NCI-H128 (cell line): ENCODE data around the gene MRPS24.

Experiments
- DNase-seq: peaks from one replicate; lab custom pipeline; 2025; ENCODE audit not compliant: unreplicated experiment; lab: John Stamatoyannopoulos, UW

The MRPS24 gene

DNA sequence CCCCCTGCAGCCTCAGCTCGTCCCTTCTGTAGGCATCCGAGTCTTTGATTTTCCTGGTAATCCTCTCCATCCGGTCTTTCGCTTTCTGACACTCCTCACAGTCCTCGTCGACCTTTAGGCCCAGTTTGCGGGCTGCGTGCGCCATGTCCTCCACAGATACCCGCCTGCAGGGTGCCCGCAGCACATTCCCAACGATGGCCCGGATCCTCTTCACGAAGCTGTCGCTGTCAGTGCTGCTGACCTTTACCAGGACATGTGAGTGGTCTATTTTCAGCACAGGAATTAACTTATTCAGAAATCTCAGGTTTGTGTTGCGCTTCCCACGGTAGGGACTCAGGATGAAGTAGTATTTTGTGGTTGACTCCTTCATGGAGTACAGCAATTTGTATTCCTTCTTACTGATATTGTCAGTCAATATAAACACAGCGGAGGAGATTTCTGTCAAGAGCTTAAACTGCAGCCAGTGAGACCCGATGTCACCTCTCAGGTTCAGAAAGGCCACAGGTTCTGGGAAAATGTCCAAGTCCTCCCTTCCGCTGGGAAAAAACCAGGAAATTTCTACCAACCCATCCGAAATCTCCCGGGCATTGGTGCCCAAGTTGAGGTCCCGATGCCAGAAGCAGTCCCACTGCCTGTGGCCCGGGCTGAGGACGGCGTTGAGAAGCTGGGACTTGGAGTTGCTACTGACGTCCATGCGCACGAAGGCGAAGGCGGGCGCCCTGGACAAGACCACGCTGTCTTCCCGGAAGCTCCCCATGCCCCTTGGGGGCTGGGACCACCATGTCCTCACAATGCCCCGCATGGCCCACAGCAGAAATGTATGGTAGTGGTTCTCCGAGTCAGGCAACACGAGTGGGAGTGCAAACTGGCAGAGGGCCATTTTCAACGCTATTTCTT lies 8.9 kb upstream of the MRPS24 start:
- DNase-seq, result no peak

DNA sequence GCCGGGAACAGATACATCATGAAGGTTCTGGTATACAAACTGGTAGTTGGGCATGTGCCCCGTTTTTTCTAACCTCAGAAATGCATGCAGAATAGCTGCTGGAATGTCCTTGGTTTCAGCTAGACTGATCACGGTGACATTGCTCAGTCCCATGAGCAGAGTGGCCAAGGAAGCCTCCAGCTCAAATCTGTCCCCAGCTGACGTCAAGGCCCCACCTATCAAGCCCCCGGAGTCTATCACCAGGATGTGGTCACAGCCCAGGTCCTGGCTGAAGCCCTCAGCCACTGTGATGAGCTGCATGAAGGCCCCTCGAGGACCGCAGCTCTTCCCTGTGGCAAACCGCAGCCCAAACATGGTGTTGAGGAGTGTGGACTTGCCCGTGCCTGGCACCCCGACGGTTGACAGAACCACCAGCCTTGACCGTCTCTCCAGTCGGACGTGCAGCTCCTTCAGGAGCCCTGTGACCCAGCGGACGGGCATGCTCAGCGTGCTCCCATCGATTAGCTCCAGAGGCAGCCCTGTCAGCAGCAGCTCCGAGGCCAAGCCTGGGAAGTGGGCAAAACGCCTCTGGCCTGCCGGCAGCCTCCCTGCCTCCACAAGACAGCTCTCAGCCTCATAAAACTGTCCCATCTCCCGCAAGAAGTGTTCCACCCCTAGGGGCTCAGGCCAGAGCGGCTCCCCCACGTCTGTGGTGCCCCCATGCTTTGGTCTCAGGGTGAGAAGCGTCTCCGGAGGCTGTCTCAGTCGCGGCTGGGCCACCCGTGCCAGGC lies 7.8 kb upstream of the MRPS24 start:
- DNase-seq, result no peak

DNA sequence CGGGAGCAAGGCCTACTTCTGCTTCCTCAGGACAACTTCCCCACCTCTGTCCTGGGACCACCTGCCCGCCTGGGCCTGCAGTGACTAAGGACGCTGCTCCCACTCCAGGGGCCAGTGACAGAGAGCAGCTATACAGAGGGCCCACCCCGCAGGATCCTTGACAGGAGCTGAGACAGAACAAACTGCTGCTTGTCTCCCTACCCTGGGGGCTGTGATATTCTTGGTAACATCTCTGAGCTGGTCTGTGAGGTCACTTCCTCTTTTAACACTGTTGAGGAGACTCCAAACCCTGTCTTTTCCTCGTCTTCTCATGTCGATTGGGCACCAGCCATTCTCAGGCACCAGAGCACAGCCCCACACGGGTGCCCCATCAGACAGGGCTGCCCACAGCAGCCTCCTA lies 6.9 kb upstream of the MRPS24 start:
- DNase-seq, result no peak

- DNase-seq, result no peak
These were observed 4.0 kb upstream of the MRPS24 start for GRCh38 chr7:43873300-43873699.

DNA sequence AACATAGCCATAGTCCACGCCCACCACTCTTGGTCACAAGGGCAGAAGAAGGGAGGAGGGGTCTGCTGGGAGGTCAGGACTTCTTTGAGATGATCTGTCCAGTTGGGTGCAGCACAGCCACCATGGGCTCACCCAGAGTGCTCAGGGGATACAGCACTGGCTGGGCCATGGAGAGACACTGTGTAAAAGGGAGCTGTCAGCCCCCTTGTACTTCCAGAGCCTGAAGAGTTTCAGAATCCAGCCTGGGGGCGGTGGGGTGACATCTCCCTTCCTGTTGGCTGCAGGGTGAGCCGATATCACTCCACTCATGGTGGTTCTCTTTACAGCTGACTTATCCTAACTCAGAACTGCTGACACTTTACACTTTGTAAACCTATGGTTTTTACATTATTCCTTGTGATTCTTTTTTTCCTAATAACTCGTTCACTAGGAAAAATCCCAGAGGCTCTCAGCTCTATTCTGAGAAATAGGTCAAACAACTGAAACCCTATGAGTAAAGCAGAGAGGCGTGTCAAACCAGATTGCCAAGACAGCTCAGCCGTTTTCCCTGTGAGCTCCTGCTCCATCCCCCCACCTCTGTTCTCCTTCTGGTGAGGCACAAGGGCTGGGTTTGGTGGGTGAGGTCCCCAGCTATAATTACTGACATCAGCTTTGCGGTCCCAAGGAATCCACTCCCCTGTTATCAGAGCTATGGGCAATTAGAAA lies 3.2 kb upstream of the MRPS24 start:
- no peak for DNase-seq

DNA sequence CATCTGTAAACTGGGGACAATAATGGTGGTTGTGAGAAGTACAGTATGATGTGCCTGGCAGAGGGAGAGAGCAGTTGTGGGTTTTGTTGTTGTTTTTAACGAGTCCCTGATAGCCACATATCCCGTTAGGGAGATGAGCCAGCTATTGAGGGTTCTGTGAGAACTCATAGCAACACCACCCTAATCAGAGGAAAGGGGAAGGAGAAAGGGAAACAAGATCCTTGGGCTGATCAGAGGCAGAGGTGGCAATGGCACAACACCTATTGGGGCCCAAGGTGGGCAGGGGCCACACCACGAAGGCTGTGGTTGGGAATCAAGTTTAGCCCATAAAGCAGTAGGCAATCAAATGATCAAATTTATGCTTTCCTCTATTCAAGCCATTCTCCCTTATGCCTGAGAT lies 1.7 kb upstream of the MRPS24 start:
- no peak for DNase-seq

DNA sequence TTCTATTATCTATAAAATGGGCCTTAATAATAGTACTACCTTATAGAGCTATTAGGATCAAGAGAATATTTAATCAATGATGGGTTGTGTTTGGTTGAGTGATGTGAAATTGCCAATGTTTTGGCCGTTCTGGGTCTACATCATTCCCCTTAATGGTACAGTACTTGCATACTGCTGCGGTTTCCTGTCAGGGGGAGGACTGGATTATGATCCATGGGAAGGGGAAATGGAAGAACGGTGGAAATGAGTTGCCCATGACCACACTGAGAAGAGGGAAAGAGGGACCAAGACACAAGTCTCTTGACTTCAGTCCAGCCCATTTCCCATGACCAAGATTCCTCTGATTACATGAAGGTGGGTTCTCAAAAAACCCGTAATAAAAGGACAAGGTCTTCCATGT lies 999 bp upstream of the MRPS24 start:
- DNase-seq, result no peak

DNA sequence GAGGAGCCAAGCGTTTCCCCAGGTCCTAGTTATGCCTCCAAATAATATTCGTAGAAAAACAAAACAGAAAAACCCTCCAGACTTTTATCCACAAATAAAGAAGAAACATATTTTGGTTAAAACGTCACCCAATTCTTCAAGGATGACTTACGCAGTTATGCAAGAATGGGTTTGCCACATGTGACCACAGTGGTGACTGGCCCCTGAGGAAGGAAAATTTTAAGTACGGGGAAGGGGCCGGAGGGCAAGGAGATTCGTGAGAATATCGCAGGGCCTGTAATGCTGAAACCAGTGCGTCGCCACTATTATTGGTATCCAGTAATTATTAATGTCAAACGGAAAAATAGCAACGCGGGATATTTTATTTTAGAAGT lies 537 bp upstream of the MRPS24 start:
- DNase-seq, result no peak

DNA sequence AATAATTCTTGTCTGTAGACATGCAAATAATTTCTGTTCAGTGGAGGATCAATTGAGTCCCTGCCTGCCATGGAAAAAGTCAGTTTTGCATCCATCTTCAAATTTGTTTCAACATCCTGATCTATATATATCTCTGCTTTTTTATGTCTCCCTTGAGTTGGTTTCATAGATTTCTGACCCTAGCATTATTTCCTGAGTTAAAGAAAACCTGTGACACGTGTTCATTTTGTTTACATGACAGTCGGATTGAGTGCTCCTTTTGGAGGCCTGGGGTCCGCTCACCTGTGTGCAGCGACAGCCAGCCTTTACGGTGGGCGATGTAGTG lies 674 bp downstream of the MRPS24 start:
- DNase-seq, result no peak

DNA sequence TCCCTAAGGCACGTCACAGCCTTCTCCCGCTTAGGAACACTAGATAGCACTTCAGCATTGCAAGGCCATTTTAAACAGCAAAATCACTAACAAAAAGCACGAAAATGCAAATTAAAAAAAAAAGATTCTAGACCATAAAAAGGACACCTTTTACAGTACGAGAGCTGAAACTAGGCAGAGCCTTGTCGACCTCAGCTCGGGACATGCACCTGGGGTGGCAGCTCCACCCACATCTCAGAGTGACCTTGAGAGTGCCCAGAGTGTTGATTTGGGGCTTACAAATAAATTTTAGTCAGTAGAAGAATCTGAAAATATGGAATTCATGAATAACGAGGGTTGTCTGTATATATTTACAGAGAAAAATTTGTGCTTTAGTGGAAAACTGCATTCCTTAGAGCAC lies 1.1 kb downstream of the MRPS24 start:
- no peak for DNase-seq

DNA sequence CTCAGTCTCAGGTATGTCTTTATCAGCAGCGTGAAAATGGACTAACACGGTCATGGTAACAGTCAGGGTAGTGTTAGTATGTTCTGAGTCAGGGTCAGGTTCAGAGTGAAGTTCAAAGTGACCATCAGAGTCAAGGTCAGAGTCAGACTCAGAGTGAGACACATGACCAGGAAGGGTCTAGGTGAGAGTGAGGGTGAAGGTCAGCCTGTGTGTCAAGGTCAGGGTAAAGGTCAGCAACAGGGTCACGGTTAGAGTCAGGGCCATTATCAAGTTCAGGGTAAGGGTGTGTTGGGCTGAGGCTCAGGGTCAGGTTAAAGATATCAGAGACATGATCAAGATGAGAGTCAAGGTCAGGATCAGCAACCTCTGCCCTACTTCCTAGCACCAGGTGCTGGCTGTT lies 4.0 kb downstream of the MRPS24 start:
- no peak for DNase-seq

GRCh38 chr7:43864126-43864525 lies 5.2 kb downstream of the MRPS24 start:
- no peak for DNase-seq

DNA sequence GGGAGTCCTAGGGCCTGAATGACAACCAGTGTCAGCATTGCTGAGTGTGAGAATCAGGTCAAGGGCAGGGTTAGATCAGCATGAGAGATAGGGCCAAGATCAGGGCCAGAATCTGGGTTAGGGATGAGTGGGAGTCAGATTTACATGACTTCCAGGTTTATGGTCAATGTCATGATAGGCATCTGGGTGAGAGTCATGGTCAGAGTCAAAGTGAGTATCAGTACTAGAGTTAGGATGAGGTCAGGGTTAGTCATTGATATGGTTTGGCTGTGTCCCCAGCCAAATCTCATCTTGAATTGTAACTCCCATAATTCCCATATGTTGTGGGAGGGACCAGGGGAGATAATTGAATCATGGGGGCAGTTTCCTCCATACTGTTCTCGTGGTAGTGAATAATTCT lies 12.3 kb downstream of the MRPS24 start:
- no peak for DNase-seq

DNA sequence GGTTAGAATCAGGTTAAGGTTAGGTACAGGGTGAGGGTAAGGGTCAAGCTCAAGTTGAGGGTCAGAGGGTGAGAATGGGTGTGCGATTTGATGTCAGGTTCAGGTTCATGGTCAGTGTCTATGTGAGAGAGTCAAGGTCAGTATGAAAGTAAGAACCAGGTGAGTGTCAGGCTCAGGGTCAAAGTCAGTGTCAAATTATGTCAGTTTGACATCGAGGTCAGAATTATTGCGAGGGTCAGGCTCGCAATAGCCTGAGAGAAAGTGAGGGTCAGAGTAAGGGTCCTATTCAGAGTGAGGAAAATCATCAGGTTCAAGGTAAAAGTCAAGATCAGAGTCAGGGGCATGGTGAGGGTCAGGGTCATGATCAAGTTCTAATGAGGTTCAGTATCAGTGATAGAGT lies 13.0 kb downstream of the MRPS24 start:
- no peak for DNase-seq

- DNase-seq, result no peak
These were observed 14.1 kb downstream of the MRPS24 start for GRCh38 chr7:43855176-43855575.

DNA sequence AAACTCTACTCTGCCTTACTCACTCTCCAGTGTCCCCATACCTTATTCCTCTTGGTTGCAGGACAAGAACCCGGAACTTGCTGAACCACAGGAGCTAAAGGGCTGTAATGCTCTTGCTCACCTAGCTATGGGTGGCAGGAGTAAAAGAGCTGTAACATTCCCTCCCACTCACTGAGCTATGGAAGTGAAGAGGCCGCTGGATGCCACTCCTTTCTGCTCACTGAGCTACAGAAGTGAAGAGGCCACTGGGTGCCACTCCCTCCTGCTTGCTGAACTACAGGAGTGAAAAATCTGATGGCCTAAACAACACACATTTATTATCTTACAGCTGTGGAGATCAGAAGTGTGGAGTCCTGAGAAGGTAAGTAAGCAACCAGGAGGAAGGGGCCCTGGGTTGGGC lies 17.5 kb downstream of the MRPS24 start:
- no peak for DNase-seq

- no peak for DNase-seq
These were observed 18.8 kb downstream of the MRPS24 start for GRCh38 chr7:43850348-43851116.

DNA sequence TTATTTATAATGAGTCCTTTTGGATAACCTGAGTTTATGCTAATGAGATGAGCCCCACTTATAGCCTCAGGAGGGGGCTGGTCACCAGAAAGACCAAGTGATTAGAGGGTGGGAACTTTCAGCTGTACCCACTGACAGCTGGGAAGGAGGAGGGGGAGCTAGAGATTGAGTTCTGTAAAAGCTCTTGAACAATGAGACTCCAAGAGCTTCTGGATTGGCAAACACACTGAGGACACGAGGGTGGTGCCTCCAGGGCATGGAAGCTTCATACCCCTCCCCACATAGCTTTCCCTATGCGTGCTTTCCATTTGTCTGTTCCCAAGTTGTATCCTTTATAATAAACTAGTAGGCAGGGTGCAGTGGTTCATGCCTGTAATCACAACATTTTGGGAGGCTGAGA lies 20.3 kb downstream of the MRPS24 start:
- DNase-seq, result no peak

- DNase-seq, result no peak
These were observed 21.8 kb downstream of the MRPS24 start for GRCh38 chr7:43847496-43847895.

- DNase-seq, result no peak
These were observed 24.7 kb downstream of the MRPS24 start for GRCh38 chr7:43844662-43845061.

GRCh38 chr7:43844257-43844656 lies 25.1 kb downstream of the MRPS24 start:
- no peak for DNase-seq
